ENCODE data around the gene GSPT1. TPM values are rescaled to one million over a fixed set of nuclear protein-coding genes. Genes with fewer than 3 reads are reported as not detected.
"Not testable (repeated sequence)": the region's sequence is repeated elsewhere in the genome, so short reads cannot be mapped to it uniquely, and the experiment has no call there.

The GSPT1 gene
- 128 TPM for polyA plus RNA-seq (2013, experiment 1 of 2; ENCODE audit: insufficient read length)
- polyA plus RNA-seq (2013, experiment 2 of 2; ENCODE audit: insufficient read length), result 123 TPM

DNA sequence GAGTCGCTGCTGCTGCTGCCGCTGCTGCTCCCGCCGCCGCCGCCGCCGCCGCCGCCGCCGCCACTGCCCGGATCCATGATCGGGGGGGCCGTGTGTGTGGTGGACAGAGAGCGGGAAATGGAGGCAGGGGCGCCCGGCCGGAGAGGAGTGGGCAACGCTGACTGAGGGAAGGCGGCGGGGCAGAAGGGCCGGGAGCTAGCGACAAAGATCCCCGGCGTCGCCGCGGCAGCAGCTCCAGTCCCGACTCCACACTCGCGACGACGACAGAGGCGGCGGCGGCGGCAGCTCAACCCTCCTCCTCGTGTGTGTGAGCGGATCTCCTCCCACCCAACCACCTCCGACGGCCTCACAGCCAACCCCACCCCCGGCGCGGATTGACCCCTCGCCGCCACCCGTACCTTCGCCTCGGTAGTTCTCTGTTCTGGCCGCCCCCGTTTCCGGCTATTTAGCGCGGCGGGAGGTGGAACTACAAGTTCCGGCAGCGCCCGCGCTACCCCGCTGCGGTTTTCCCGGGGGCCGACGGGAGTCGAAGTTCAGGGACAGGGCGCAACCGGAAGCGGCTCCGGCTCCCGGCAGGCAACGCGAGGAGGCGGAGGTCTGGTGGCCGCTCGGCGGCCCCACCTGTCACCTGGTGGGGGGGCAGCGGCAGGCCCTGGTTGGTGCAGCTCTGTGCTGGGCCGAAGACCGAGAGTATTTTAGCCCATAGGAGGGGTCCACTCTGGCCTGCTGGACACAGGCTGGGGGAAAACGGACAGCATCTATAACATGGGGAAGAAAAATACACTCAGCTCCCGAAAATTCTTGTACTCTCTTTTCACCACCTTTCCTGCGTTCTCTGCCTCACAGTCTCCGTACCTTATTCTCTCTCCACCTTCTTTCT is at the start of gene GSPT1:
TSS of gene GSPT1 (minus strand) at position 313 of the 880 bp plus-strand sequence. CDS start at position 77, 236 bp downstream.
- peak; percentile 98 for DNase-seq

DNA sequence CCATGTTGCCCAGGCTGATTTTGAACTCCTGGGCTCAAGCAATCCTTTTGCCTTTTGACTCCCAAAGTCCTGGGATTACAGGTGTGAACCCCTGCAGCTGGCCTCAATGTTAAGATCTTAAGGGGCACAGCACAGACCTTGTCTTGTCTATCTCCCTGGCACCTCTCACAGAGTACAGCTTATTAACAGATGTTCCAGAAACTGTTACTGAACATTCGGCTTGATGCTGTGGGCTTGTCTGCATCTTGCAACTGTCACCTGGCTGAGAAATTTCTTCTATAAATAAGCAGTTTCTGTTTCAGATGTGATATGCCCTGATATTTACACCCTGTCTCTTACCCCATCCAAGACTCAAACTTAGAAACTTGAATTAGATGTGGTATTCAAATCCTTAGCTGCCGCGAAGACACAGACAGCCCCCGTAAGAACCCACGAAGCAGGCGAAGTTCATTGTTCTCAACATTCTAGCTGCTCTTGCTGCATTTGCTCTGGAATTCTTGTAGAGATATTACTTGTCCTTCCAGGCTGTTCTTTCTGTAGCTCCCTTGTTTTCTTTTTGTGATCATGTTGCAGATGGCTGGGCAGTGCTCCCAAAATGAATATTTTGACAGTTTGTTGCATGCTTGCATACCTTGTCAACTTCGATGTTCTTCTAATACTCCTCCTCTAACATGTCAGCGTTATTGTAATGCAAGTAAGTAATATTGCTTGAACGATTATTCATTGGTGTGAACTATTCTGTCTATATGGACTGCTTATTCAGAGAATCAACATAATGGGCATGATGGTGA is 49.2 kb upstream of the GSPT1 start, which contains the start of gene TNFRSF17:
TSS of gene TNFRSF17 (plus strand) at position 450 of the 791 bp plus-strand sequence. CDS start at position 565, 115 bp downstream.
- DNase-seq, result no peak

DNA sequence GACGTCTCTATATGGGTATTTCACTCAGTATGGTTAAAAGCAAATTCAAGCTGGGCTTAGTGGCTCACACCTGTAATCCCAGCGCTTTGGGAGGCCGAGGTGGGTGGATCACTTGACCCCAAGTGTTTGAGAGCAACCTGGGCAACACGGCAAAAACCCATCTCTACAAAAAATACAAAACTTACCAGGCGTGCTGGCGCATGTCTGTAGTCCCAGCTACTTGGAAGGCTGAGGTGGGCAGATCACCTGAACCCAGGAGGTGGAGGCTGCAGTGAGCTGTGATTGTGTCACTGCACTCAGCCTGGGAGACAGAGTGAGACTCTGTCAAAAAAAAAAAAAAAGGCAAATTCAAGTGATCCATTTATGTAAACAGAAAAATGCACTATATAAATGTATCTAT is 48.0 kb upstream of the GSPT1 start:
- no peak for DNase-seq

DNA sequence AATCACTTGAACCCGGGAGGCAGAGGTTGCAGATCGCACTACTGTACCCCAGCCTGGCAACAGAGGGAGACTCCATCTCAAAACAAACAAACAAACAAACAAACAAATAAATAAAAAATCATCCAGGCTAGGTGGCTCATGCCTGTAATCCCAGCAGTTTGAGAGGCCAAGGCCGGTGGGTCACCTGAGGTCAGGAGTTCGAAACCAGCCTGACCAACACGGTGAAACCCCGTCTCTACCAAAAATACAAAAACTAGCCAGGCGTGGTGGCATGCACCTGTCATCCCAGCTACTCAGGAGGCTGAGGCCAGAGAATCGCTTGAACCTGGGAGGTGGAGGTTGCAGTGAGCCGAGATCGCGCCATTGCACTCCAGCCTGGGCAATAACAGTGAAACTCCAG is 47.2 kb upstream of the GSPT1 start:
- not testable (repeated sequence) for DNase-seq

DNA sequence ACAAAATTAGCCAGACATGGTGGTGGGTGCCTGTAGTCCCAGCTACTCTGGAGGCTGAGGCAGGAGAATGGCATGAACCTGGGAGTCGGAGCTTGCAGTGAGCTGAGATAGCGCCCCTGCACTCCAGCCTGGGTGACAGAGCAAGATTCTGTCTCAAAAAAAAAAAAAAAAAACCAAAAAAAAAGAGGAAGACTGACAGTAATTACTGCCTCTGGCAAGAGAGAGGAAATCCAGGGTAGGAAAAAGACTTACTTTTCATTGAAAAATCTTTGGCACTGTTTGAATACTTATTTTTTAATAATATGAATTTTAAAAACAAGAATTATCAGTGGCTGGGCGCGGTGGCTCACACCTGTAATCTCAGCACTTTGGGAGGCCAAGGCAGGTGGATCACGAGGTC is 46.7 kb upstream of the GSPT1 start:
- not testable (repeated sequence) for DNase-seq

DNA sequence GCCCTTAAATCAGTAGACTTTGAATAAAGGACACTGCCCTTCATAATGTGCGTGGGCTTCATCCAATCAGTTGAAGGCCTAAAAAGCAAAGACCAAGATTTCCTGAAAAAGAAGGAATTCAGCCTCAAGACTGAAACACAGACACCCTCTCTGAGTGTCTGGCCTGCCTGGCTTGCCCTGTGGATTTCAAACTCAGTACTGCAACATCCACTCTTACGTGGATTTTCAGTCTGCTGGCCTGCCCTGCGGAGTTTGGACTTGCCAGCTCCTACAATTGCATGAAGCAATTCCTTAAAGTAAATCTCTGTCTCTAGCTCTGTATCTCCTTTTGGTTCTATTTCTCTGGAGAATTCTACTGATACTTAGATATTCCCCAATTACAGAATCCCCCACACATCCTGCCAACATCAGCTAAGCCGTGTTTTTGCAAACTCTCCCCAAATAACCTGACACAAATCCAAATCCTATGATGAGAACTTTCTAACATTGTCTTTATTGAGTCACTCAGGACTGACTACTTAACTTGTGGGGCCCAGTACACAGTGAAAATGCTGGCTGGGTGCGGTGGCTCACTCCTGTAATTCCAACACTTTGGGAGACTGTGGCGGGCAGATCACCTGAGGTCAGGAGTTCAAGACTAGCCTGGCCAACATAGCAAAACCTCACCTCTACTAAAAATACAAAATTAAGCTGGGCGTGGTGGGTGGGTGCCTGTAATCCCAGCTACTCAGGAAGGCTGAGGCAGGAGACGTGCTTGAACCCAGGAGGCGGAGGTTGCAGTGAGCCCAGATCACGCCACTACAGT is 42.0 kb upstream of the GSPT1 start:
- peak; percentile 31 for DNase-seq

DNA sequence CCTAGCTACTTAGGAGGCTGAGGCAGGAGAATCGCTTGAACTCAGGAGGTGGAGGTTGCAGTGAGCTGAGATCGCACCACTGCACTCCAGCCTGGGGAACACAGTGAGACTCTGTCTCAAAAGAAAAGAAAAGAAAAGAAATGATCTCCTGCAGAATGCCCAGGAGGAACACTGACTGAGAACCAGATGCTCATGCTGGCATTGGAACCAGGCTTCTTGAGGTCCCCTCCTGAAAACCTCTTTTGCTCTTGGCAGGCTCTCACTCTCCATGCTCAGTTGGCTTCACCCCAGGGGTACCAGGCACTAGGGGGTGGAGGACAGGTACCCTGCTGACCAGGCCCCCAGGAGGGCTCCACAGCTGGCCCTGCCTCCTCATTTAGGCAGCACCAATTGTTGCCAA is 40.8 kb upstream of the GSPT1 start:
- no peak for DNase-seq

DNA sequence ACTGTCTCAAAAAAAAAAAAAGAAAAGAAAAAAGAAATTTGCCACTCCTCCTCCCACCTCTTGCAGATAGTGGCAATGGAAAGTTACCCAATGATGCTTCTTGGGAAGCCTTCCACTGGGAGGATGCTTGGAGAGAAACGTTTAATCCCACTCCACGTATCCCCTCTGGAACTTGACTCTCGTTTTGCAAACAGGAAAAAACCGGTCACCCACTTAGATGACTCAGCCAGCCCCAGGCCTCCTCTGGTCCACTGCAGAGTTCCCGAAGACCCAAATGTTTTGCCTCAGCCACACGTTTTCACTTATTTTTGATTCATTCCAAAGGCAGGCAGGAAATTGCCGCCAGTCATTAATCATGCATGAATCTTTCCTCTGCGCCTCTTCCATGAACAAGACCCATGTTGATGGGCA is 40.0 kb upstream of the GSPT1 start:
- peak; percentile 98 for DNase-seq

DNA sequence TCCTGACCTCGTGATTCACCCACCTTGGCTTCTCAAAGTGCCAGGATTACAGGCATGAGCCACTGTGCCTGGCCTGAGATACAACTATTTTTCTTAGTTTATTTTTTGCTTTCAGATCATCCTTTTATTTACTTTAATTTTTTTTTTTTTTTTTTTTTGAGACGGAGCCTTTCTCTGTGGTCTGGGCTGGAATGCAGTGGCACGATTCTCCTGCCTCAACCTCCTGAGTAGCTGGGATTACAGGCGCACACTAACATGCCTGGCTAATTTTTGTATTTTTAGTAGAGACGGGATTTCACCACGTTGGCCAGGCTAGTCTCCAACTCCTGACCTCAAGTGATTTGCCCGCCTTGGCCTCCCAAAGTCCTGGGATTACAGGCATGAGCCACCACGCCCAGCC is 37.8 kb upstream of the GSPT1 start:
- not testable (repeated sequence) for DNase-seq

DNA sequence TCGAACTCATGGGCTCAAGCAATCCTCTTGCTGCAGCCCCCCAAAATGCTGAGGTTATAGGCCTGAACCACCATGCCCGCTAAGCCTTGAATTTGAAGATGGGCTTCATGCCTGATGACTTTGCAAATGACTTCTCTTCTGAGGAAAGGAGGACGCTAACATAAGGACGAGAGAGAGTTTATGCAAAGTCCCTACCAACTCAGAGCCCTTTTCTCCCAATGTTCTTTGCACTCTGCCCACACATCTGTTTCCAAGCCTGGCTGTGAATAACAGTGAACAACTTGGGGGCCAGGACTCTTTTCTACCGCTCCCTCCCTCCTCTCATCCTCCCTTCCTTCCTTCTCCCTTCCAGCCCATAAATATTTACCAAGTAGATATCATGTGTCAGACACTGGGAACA is 34.6 kb upstream of the GSPT1 start:
- DNase-seq, result no peak

DNA sequence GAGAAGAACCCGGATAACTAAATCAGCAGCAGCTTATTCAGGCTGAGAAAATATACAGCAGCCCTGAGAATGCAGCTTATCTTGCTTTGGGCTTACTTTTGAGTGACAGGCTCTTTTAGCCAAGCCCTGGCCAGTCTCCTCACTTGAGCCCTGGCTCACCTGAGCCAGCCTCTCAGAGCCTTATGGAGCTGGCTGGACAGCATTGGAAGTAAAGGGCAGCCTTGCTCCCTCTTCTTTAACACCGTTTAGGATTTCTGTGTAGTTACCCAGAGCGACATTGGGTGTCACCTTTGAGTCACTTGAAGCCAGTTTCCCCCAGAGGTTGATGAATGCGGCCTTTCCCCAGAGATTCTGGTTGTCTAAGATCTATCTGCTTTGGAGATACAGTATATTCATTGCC is 33.8 kb upstream of the GSPT1 start:
- peak; percentile 59 for DNase-seq

DNA sequence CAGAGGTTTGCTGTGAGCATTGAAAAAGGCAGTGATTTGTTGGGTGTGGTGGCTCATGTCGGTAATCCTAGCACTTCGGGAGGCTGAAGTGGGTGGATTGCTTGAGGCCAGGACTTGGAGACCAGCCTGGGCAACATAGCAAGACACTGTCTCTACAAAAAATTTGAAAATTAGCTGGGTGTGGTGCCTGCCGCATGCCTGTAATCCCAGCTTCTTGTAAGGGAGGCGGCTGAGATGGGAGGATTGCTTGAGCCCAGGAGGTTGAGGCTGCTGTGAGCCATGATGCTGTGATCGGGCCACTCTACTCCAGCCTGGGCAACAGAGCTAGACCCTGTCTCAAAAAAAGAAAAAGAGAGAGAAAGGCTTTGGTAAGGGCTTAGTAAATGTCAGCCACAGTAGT is 33.1 kb upstream of the GSPT1 start:
- no peak for DNase-seq

DNA sequence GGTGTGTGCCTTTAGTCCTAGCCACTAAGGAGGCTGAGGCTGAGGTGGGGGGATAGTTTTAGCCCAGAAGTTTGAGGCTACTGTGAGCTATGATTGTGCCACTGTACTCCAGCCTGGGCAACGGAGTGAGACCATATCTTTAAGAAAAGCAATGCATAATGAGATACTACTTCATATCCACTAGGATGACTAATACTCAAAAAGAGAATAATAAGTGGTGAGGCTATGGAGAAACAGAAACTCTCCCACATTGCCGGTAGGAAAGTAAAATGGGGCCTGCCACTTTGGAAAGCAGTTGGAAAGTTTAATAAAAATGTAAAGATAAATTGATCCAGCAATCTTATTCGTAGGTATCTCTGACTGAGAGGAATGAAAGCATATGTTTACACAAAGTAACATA is 30.7 kb upstream of the GSPT1 start:
- no peak for DNase-seq

DNA sequence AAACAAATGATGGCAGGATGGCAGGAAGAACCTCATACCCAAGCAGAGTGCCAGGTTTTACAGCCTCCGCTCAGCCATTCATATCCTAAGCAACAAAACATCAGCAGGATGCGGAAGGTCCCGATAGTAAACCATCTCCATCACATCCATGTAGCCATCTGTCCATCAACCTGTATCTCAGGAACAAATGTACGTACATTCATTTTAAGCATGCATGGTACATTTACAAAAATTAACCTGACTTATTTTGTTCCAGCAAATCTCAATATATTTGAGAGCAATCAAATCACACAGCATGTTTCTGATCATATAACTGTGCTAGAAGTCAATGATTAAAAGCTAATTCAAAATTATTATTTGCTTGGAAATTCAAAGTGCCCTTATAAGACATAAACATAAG is 26.2 kb upstream of the GSPT1 start, which contains the start of gene NPIPB2:
TSS of gene NPIPB2 (minus strand) at position 101 of the 400 bp plus-strand sequence. CDS start at position 101, 0 bp downstream.
- DNase-seq, result not testable (repeated sequence)

DNA sequence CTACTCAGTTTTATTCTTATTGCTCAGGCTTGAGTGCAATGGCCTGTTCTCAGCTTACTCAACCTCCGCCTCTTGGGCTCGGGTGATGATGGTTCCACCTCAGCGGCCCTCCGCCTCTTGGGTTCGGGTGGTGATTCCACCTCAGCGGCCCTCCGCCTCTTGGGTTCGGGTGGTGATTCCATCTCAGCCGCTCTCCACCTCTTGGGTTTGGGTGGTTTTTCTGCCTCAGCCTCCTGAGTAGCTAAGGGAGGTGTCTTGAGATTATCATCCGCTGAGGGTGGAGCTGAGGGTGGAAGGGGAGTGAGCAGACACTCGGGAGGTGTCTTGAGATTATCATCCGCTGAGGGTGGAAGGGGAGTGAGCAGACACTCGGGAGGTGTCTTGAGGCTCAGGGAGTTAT is 11.6 kb upstream of the GSPT1 start:
- DNase-seq, result not testable (repeated sequence)

DNA sequence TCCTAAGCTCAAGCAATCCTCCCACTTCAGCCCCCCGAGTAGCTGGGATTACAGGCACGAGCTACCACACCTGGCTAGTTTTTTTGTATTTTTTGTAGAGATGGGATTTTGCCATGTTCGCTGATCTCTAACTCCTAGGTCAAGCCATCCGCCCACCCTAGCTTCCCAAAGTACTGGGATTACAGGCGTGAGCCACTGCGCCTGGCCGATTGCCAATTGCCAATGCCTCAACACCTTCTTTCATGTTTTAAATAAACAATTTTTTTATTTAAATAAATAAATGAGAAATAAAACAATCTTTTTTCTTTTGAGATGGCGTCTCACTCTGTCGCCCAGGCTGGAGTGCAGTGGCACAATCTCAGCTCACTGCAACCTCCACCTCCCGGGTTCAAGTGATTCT is 8.3 kb upstream of the GSPT1 start:
- not testable (repeated sequence) for DNase-seq

DNA sequence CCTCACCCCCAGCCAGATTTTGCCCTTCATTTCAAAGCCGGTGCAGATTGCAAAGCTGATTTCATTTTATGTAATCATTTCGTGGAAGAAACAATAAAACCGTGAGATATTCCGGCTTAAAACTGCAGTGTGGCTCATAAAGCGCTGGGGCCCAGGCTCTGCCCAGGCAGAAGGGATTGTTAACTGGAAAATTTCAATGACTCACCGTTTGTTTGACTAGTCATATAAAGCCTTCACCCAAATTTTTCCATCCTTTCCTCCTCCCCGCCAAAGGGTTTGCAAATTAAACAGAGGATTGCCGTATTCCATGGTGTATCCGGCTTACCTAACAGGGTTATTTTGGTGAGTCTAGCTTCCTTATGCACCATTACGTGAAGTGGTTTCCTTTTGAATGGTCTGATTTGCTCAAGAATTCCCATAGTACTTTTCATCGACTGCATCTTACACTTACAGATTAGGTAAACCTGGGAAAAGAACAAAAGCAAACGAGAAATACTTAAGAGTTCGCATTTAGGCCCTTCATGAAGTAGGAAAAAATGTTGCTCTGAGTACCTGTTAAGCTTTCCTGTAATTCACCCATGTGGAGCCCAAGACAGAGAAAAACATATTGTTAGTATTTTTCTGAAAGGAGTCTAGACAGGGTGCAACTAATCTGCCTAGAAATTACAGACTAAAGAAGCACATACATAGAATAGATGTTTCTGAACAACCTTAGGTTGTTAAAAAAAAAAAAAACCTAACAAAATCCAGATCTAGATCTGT is 949 bp upstream of the GSPT1 start:
- DNase-seq, result peak; percentile 17

DNA sequence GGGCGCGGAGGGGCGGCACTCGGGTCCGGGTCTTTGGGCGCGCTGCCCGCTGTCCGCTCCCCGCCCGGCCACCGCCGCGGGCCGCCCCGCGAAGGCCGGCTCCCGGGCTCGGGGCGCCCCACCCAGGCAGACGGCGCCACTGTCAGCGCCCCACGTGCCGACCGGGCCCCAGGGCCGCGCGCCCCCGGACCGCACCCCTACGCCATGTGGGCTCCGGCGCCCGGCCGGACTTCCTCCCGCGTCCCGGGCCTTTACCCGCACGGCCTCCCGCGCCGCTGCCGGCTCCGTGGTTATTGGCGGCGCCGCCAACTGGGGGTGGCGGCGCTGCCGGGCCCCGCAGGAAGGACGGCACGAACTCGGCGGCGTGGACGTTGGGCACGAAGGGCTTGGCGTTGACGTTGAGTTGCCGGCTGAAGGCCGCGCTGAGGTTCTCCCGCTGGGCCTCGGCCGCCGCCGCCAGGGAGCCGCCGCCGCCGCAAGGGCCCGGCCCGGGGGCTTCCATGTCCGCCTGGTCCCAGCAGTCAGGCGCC is 577 bp downstream of the GSPT1 start:
- no peak for DNase-seq

DNA sequence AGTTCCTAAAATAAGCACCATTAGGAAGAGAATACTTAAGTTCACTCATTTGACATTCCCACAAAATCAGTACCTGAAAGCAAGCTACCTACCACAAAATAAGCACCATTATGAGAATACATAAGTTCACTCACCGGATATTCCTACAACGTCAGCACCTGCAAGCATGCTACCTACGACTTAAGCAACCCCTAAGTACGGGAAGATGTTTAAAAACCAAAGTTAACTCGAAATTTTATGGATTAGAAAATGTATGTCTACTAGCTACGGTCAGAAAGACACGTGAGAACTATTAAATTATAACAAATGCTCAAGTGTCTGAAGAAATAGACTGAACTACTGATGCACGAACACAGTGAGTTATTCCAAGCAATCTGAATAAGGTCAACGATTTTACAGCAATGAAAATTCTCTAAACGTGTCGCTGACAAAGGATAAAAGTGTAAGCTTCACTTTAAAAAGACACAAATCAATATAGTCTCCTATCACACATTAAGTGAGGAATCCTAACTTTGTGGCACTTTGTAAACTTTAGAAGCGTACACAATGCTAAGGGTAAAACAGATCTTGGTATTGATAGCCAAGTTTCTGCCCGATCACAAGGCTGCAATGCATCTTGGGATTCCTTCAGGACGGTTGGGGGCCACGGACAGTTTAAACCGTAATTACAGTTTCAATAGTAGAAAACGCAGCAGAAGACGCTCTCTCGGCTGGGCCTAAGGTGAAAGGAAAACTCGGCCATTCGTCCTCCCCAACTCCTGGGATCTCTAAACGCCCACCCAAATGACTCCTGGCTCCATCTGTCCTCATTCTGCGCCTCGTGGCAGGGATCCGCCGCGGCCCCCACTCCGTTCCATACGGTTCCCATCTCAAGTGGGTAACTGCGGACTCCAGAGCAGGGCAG is 1.3 kb downstream of the GSPT1 start:
- no peak for DNase-seq

DNA sequence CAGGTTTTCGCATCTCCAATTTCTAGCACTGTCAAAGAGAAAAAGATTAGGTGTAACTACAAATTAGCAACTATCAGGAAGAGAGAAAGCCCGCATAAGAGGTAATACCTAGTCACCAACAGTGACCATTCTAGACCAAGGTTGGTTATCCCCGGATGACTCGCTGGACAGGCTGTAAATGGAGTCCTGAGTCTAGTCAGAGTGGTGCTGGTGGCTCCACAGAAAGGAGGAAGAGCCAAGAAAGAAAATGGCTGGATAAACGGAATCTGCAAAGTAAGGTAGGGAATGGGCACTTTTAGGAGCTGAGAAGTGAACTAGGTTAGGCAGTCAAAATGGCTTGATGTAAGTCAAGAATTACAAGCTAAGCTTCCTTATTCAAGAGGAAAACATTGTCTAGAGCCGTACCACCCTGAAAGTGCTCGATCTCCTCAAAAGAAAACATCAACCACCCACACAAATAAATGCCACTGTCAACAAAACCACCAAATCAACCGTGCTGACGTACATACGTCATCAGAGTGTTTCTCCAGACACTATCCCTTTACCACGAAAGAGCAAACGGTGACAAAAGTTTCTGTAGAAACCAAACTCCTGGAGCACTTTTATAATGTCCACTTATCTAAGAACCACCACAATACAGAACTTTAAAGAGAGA is 2.2 kb downstream of the GSPT1 start:
- no peak for DNase-seq
